ENCODE measurements around the gene SAE1. TPM values are rescaled to one million over a fixed set of nuclear protein-coding genes. Genes with fewer than 3 reads are reported as not detected.

The SAE1 gene
- total RNA-seq, 2 donors from 2014 or later = 187 to 240 TPM

GRCh38 chr19:47158879-47159503 is 28.4 kb downstream of the SAE1 start:
- Histone ChIP-seq H3K9me3 (ENCODE audit: control insufficient read depth, low read length) (no peaks in the 10 kb centered on the region), H3K4me3 (ENCODE audit: low read length) (no peak overlapping the region), H3K36me3 (ENCODE audit: control insufficient read depth, insufficient read depth, low read length) (peaks cover 89% of the 10 kb centered on the region), H3K27me3 (ENCODE audit: control insufficient read depth, insufficient read depth, low read length, poor library complexity, severe bottlenecking) (no peaks in the 10 kb centered on the region), H3K4me1 (ENCODE audit: control insufficient read depth, insufficient read depth, low read length) (peaks cover 15% of the 10 kb centered on the region), H3K27ac (ENCODE audit: low read depth, low read length) (peak overlapping the region; percentile 92), H3K9ac (ENCODE audit: extremely low read depth, low read length, poor library complexity, severe bottlenecking) (no peak overlapping the region)
- Mint-ChIP-seq H3K27me3 (ENCODE audit: insufficient read depth) (no peaks in the 10 kb centered on the region), H3K4me3 (no peak overlapping the region), H3K36me3 (ENCODE audit: low read depth) (peaks cover 66% of the 10 kb centered on the region), H3K27ac (peak overlapping the region; percentile 93), H3K9me3 (no peaks in the 10 kb centered on the region), H3K4me1 (peaks cover 36% of the 10 kb centered on the region)
- DNase-seq = no peak
- WGBS, 2 experiments (ENCODE audit: insufficient coverage in 1 of 2, insufficient read length in 1 of 2) = 89 to 100% methylated on average over 4 to 7 of the region's 7 CpGs
- TF ChIP-seq, protein P1, sequence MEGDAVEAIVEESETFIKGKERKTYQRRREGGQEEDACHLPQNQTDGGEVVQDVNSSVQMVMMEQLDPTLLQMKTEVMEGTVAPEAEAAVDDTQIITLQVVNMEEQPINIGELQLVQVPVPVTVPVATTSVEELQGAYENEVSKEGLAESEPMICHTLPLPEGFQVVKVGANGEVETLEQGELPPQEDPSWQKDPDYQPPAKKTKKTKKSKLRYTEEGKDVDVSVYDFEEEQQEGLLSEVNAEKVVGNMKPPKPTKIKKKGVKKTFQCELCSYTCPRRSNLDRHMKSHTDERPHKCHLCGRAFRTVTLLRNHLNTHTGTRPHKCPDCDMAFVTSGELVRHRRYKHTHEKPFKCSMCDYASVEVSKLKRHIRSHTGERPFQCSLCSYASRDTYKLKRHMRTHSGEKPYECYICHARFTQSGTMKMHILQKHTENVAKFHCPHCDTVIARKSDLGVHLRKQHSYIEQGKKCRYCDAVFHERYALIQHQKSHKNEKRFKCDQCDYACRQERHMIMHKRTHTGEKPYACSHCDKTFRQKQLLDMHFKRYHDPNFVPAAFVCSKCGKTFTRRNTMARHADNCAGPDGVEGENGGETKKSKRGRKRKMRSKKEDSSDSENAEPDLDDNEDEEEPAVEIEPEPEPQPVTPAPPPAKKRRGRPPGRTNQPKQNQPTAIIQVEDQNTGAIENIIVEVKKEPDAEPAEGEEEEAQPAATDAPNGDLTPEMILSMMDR (conservative IDR thresholded peaks at IDR 0.05) = no peak

DNA sequence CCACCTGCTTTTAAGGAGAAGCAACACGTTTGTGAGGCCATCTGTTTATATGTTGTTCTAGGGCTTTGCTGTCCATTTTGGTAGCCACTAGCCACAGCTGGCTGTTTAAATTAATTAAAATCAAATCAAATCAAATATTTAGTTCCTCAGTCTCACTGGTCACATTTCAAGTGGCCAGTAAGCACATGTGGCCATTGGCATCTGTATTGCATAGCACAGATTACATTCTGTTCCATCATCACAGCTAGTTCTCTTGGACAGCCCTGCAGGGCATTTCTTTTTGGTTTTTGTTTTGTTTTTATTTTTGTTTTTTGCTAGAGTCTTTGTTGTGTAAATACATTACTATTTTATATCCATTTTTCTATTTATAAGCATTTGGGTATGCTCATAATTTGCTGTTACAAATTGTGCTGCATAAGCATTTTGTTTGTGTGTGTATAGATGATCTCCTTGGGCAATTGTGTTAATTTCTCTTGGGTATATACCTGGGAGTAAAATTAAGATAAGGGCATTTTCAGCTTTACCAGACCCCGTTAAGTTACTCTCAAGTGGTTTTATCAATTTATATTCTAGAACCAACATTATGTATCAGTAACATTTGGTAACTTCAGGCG is 31.3 kb downstream of the SAE1 start:
- no peaks in the 10 kb centered on the region for H3K27me3 Mint-ChIP-seq (ENCODE audit: insufficient read depth)

GRCh38 chr19:47168065-47168464 is 37.4 kb downstream of the SAE1 start:
- DNase-seq = no peak
- Mint-ChIP-seq H3K4me3 (no peak overlapping the region), H3K4me1 (peaks cover 9% of the 10 kb centered on the region), H3K36me3 (ENCODE audit: low read depth) (peaks cover 58% of the 10 kb centered on the region), H3K27me3 (ENCODE audit: insufficient read depth) (no peaks in the 10 kb centered on the region), H3K9me3 (no peaks in the 10 kb centered on the region), H3K27ac (no peak overlapping the region)
- no peak overlapping the region for H3K27ac ChIP-seq (ENCODE audit: low read depth, low read length)
- H3K36me3 ChIP-seq (ENCODE audit: control insufficient read depth, insufficient read depth, low read length) = peaks cover 78% of the 10 kb centered on the region
- H3K4me3 ChIP-seq (ENCODE audit: low read length) = no peak overlapping the region
- TF ChIP-seq, protein P1 (conservative IDR thresholded peaks at IDR 0.05) = no peak
- no peaks in the 10 kb centered on the region for H3K4me1 ChIP-seq (ENCODE audit: control insufficient read depth, insufficient read depth, low read length)
- H3K27me3 ChIP-seq (ENCODE audit: control insufficient read depth, insufficient read depth, low read length, poor library complexity, severe bottlenecking) = no peaks in the 10 kb centered on the region
- no peaks in the 10 kb centered on the region for H3K9me3 ChIP-seq (ENCODE audit: control insufficient read depth, low read length)
- H3K9ac ChIP-seq (ENCODE audit: extremely low read depth, low read length, poor library complexity, severe bottlenecking) = no peak overlapping the region
- 97% methylated on average over 7 of the region's 7 CpGs for WGBS, 2 experiments (ENCODE audit: insufficient coverage in 1 of 2, insufficient read length in 1 of 2)

More for the DNA sequence above, 31.3 kb downstream of the SAE1 start:
- Histone ChIP-seq H3K9me3 (ENCODE audit: control insufficient read depth, low read length) (no peaks in the 10 kb centered on the region), H3K27ac (ENCODE audit: low read depth, low read length) (no peak overlapping the region), H3K9ac (ENCODE audit: extremely low read depth, low read length, poor library complexity, severe bottlenecking) (no peak overlapping the region), H3K4me3 (ENCODE audit: low read length) (no peak overlapping the region), H3K27me3 (ENCODE audit: control insufficient read depth, insufficient read depth, low read length, poor library complexity, severe bottlenecking) (no peaks in the 10 kb centered on the region), H3K36me3 (ENCODE audit: control insufficient read depth, insufficient read depth, low read length) (peaks cover 81% of the 10 kb centered on the region), H3K4me1 (ENCODE audit: control insufficient read depth, insufficient read depth, low read length) (peaks cover 15% of the 10 kb centered on the region)
- 83 to 88% methylated on average over 1 of the region's 3 CpGs for WGBS, 2 experiments (ENCODE audit: insufficient coverage in 1 of 2, insufficient read length in 1 of 2)
- no peak for DNase-seq
- Mint-ChIP-seq H3K4me3 (no peak overlapping the region), H3K36me3 (ENCODE audit: low read depth) (peaks cover 62% of the 10 kb centered on the region), H3K27ac (no peak overlapping the region), H3K4me1 (peaks cover 32% of the 10 kb centered on the region), H3K9me3 (no peaks in the 10 kb centered on the region)
- TF ChIP-seq, protein P1 (conservative IDR thresholded peaks at IDR 0.05) = no peak

Data from endodermal cell (in vitro differentiated cells).